ENCODE results near the gene MAN1A2.

GRCh38 chr1:117481410-117481809, 114.2 kb downstream of the MAN1A2 start:
- no peak for TF ChIP-seq CTCF (IDR thresholded peaks at IDR 0.05)
- TF ChIP-seq POLR2AphosphoS5 (IDR thresholded peaks at IDR 0.05) = no peak
- TF ChIP-seq POLR2A (IDR thresholded peaks at IDR 0.05) = no peak
- no peak for TF ChIP-seq EP300 (IDR thresholded peaks at IDR 0.05)
